Activated B cell treated with CpG ODN at 0.5 μM for 24 hours (primary cell): ENCODE results near the gene KRT27. TPM values are rescaled to one million over a fixed set of nuclear protein-coding genes. Genes with fewer than 3 reads are reported as not detected.

Source experiments
- ATAC-seq: fragments of 200-7000 bp; cut with Tn5 transposase; one replicate; pipeline ENCODE4 v1.10.0; 2021; ENCODE audit warnings: low read depth, mild to moderate bottlenecking, moderate library complexity
- CTCF ChIA-PET: fragments of 350-600 bp; sonication (Branson Sonifier 250); formaldehyde crosslinking; loops from one replicate; lab custom pipeline; 2021; ENCODE audit warnings: antibody characterized with exemption; lab: Charles Lee
- POLR2A ChIA-PET: fragments of 350-600 bp; sonication (Branson Sonifier 250); formaldehyde crosslinking; loops from one replicate; lab custom pipeline; 2021; ENCODE audit warnings: antibody characterized with exemption; lab: Charles Lee
- DNase-seq: peaks from one replicate; pipeline ENCODE4 v3.0.0; 2022
- H3K27ac Mint-ChIP-seq: one replicate; pipeline ENCODE4 v1.8.0; 2020; ENCODE audit warnings: mixed read lengths
- H3K27me3 Mint-ChIP-seq: one replicate; pipeline ENCODE4 v1.8.0; 2021; ENCODE audit warnings: mixed read lengths
- H3K36me3 Mint-ChIP-seq: one replicate; pipeline ENCODE4 v1.8.0; 2021; ENCODE audit warnings: low read depth, mixed read lengths
- H3K4me1 Mint-ChIP-seq: one replicate; pipeline ENCODE4 v1.8.0; 2021; ENCODE audit warnings: mixed read lengths
- H3K4me3 Mint-ChIP-seq: one replicate; pipeline ENCODE4 v1.8.0; 2020; ENCODE audit warnings: mild to moderate bottlenecking, mixed read lengths
- H3K9me3 Mint-ChIP-seq: one replicate; pipeline ENCODE4 v1.8.0; 2020; ENCODE audit warnings: mixed read lengths
- intact Hi-C: fragments of 100-400 bp; cut with micrococcal nuclease; formaldehyde crosslinking; loops from one replicate; pipeline ENCODE4 v1.15.1; 2024
- total RNA-seq: library from RNA; stranded (reverse); gene quantifications from 2 replicates; pipeline ENCODE4 v1.2.3, GENCODE V29; 2022
- TF ChIP-seq, protein P1 (sequence below): fragments of 200-600 bp; IDR thresholded peaks from one replicate; pipeline ENCODE4 v1.8.0; 2022; ENCODE audit warnings: antibody characterized with exemption, mild to moderate bottlenecking

The KRT27 gene
- total RNA-seq, 1 donor from 2014 or later = not detected

- Mint-ChIP-seq H3K4me3 (no peak overlapping the region), H3K4me1 (peaks cover 3% of the 10 kb centered on the region), H3K36me3 (no peaks in the 10 kb centered on the region), H3K27me3 (peaks cover 42% of the 10 kb centered on the region), H3K27ac (no peak overlapping the region), H3K9me3 (no peaks in the 10 kb centered on the region)
- ChIA-PET CTCF (interaction anchor here (0.7 to 1.0 kb wide), 2 partner anchors 74 to 862 kb away, joined by 3 to 4 read pairs; no protein-coding TSS in a partner anchor), POLR2A (no interaction called here)
- TF ChIP-seq, protein P1, sequence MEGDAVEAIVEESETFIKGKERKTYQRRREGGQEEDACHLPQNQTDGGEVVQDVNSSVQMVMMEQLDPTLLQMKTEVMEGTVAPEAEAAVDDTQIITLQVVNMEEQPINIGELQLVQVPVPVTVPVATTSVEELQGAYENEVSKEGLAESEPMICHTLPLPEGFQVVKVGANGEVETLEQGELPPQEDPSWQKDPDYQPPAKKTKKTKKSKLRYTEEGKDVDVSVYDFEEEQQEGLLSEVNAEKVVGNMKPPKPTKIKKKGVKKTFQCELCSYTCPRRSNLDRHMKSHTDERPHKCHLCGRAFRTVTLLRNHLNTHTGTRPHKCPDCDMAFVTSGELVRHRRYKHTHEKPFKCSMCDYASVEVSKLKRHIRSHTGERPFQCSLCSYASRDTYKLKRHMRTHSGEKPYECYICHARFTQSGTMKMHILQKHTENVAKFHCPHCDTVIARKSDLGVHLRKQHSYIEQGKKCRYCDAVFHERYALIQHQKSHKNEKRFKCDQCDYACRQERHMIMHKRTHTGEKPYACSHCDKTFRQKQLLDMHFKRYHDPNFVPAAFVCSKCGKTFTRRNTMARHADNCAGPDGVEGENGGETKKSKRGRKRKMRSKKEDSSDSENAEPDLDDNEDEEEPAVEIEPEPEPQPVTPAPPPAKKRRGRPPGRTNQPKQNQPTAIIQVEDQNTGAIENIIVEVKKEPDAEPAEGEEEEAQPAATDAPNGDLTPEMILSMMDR = no peak
- DNase-seq (no peak), ATAC-seq (no peak)
- intact Hi-C loops = loop anchor here (5.0 kb wide), 3 partner anchors 106 to 444 kb away; partner anchors contain the start of gene SMARCE1
Measured at GRCh38 chr17:40801157-40801556, 18.8 kb upstream of the KRT27 start.

GRCh38 chr17:40800381-40800780 is 18.0 kb upstream of the KRT27 start:
- Mint-ChIP-seq H3K27ac (no peak overlapping the region), H3K36me3 (no peaks in the 10 kb centered on the region), H3K4me3 (no peak overlapping the region), H3K9me3 (no peaks in the 10 kb centered on the region), H3K4me1 (peaks cover 3% of the 10 kb centered on the region), H3K27me3 (peaks cover 37% of the 10 kb centered on the region)
- ChIA-PET POLR2A (no interaction called here), CTCF (no interaction called here)
- TF ChIP-seq, protein P1 = no peak
- no peak for ATAC-seq
- intact Hi-C loops = loop anchor here (5.0 kb wide), 3 partner anchors 107 to 443 kb away; partner anchors contain the start of gene SMARCE1
- no peak for DNase-seq

GRCh38 chr17:40799859-40800258 is 17.5 kb upstream of the KRT27 start, which contains the start of gene KRT28:
TSS of gene KRT28 (minus strand) at chr17:40799959. CDS start at chr17:40799893, 66 bp downstream.
- TF ChIP-seq, protein P1 = no peak
- CTCF ChIA-PET = no interaction called here

GRCh38 chr17:40796846-40797245 is 14.5 kb upstream of the KRT27 start:
- no peaks in the 10 kb centered on the region for H3K36me3 Mint-ChIP-seq
- CTCF ChIA-PET = no interaction called here

More at GRCh38 chr17:40799859-40800258, 17.5 kb upstream of the KRT27 start, which contains the start of gene KRT28:
- POLR2A ChIA-PET = no interaction called here
- no peak within 1 kb of the TSS for H3K27ac Mint-ChIP-seq
- H3K4me1 Mint-ChIP-seq = peaks cover 3% of the 10 kb centered on the region
- H3K27me3 Mint-ChIP-seq = peaks cover 32% of the 10 kb centered on the region
- H3K9me3 Mint-ChIP-seq = no peaks in the 10 kb centered on the region
- H3K4me3 Mint-ChIP-seq = no peak within 1 kb of the TSS
- intact Hi-C loops = loop anchor here (5.0 kb wide), 3 partner anchors 107 to 443 kb away; partner anchors contain the start of gene SMARCE1
- DNase-seq (no peak), ATAC-seq (no peak)
- no peaks in the 10 kb centered on the region for H3K36me3 Mint-ChIP-seq

GRCh38 chr17:40795019-40795667 is 12.8 kb upstream of the KRT27 start:
- Mint-ChIP-seq H3K27ac (no peak overlapping the region), H3K36me3 (no peaks in the 10 kb centered on the region), H3K4me1 (no peaks in the 10 kb centered on the region), H3K27me3 (peaks cover 29% of the 10 kb centered on the region), H3K9me3 (no peaks in the 10 kb centered on the region), H3K4me3 (no peak overlapping the region)
- intact Hi-C loops = no loop called here
- CTCF ChIA-PET = no interaction called here
- ATAC-seq = no peak
- TF ChIP-seq, protein P1 = no peak
- DNase-seq = no peak
- POLR2A ChIA-PET = no interaction called here

More at GRCh38 chr17:40796846-40797245, 14.5 kb upstream of the KRT27 start:
- H3K4me3 Mint-ChIP-seq = no peak overlapping the region
- intact Hi-C loops = no loop called here
- ATAC-seq = no peak
- H3K4me1 Mint-ChIP-seq = no peaks in the 10 kb centered on the region
- DNase-seq = no peak
- POLR2A ChIA-PET = no interaction called here
- TF ChIP-seq, protein P1 = no peak
- peaks cover 29% of the 10 kb centered on the region for H3K27me3 Mint-ChIP-seq
- no peaks in the 10 kb centered on the region for H3K9me3 Mint-ChIP-seq
- no peak overlapping the region for H3K27ac Mint-ChIP-seq
